ENCODE results near the gene EPB41L4A.

Gene EPB41L4A

GRCh38 chr5:112384523-112384922 lies 34.6 kb downstream of the EPB41L4A start:
- no peak overlapping the region for H3K4me2 ChIP-seq (ENCODE audit: low read depth, low read length, poor library complexity, severe bottlenecking)
- H3K9me2 ChIP-seq (replicated peaks; ENCODE audit: low read depth, low read length): no peaks in the 10 kb centered on the region
- H4K20me1 ChIP-seq (ENCODE audit: insufficient read depth, low read length, poor library complexity, severe bottlenecking): no peaks in the 10 kb centered on the region
- H3F3A ChIP-seq (ENCODE audit: low read depth): no peaks in the 10 kb centered on the region
- H3K27me3 ChIP-seq (ENCODE audit: insufficient read depth, low read length, poor library complexity, severe bottlenecking): no peaks in the 10 kb centered on the region
- TF ChIP-seq CTCF (conservative IDR thresholded peaks at IDR 0.05; ENCODE audit: low read length) (no peak), EZH2phosphoT487 (IDR thresholded peaks at IDR 0.05; ENCODE audit: borderline replicate concordance) (no peak)
- no peak overlapping the region for H2AFZ ChIP-seq (ENCODE audit: low read length)
- no peaks in the 10 kb centered on the region for H3K4me1 ChIP-seq (ENCODE audit: insufficient read depth, low read length, poor library complexity, severe bottlenecking)
- H3K9me3 ChIP-seq (ENCODE audit: insufficient read depth, low read depth, low read length): no peaks in the 10 kb centered on the region
- H3K79me2 ChIP-seq (ENCODE audit: insufficient read depth, low read length): no peaks in the 10 kb centered on the region
- H3K4me3 ChIP-seq (ENCODE audit: low read length, poor library complexity, severe bottlenecking): no peak overlapping the region
- no peaks in the 10 kb centered on the region for H3K36me3 ChIP-seq (ENCODE audit: insufficient read depth, low read length)
- H3K9ac ChIP-seq (ENCODE audit: low read depth, low read length, poor library complexity, severe bottlenecking): no peak overlapping the region

GRCh38 chr5:112382886-112383285 lies 36.2 kb downstream of the EPB41L4A start:
- Histone ChIP-seq H3K27me3 (ENCODE audit: insufficient read depth, low read length, poor library complexity, severe bottlenecking) (no peaks in the 10 kb centered on the region), H3K79me2 (ENCODE audit: insufficient read depth, low read length) (no peaks in the 10 kb centered on the region), H3K9ac (ENCODE audit: low read depth, low read length, poor library complexity, severe bottlenecking) (no peak overlapping the region), H3K36me3 (ENCODE audit: insufficient read depth, low read length) (no peaks in the 10 kb centered on the region), H3K9me2 (replicated peaks; ENCODE audit: low read depth, low read length) (no peaks in the 10 kb centered on the region), H3K4me2 (ENCODE audit: low read depth, low read length, poor library complexity, severe bottlenecking) (no peak overlapping the region), H3K9me3 (ENCODE audit: insufficient read depth, low read depth, low read length) (no peaks in the 10 kb centered on the region), H3K4me1 (ENCODE audit: insufficient read depth, low read length, poor library complexity, severe bottlenecking) (no peaks in the 10 kb centered on the region), H4K20me1 (ENCODE audit: insufficient read depth, low read length, poor library complexity, severe bottlenecking) (no peaks in the 10 kb centered on the region), H3K4me3 (ENCODE audit: low read length, poor library complexity, severe bottlenecking) (no peak overlapping the region), H3F3A (ENCODE audit: low read depth) (no peaks in the 10 kb centered on the region), H2AFZ (ENCODE audit: low read length) (no peak overlapping the region)
- TF ChIP-seq CTCF (conservative IDR thresholded peaks at IDR 0.05; ENCODE audit: low read length): no peak
- no peak for TF ChIP-seq EZH2phosphoT487 (IDR thresholded peaks at IDR 0.05; ENCODE audit: borderline replicate concordance)

GRCh38 chr5:112381521-112381920 lies 37.6 kb downstream of the EPB41L4A start:
- Histone ChIP-seq H3K4me2 (ENCODE audit: low read depth, low read length, poor library complexity, severe bottlenecking) (no peak overlapping the region), H3K9me2 (replicated peaks; ENCODE audit: low read depth, low read length) (no peaks in the 10 kb centered on the region), H3K9ac (ENCODE audit: low read depth, low read length, poor library complexity, severe bottlenecking) (no peak overlapping the region), H3K9me3 (ENCODE audit: insufficient read depth, low read depth, low read length) (no peaks in the 10 kb centered on the region), H3K4me1 (ENCODE audit: insufficient read depth, low read length, poor library complexity, severe bottlenecking) (no peaks in the 10 kb centered on the region), H3K4me3 (ENCODE audit: low read length, poor library complexity, severe bottlenecking) (no peak overlapping the region), H3K27me3 (ENCODE audit: insufficient read depth, low read length, poor library complexity, severe bottlenecking) (no peaks in the 10 kb centered on the region), H3K36me3 (ENCODE audit: insufficient read depth, low read length) (no peaks in the 10 kb centered on the region), H3F3A (ENCODE audit: low read depth) (no peaks in the 10 kb centered on the region), H3K79me2 (ENCODE audit: insufficient read depth, low read length) (no peaks in the 10 kb centered on the region), H4K20me1 (ENCODE audit: insufficient read depth, low read length, poor library complexity, severe bottlenecking) (no peaks in the 10 kb centered on the region), H2AFZ (ENCODE audit: low read length) (no peak overlapping the region)
- TF ChIP-seq EZH2phosphoT487 (IDR thresholded peaks at IDR 0.05; ENCODE audit: borderline replicate concordance) (no peak), CTCF (conservative IDR thresholded peaks at IDR 0.05; ENCODE audit: low read length) (no peak)
